HL-60 (cell line): Measurements from ENCODE around the gene FAM184B.

ENCODE experiments used
- DNase-seq, 2 experiments: peaks; one replicate each; pipeline ENCODE4 v3.0.0-alpha.2; 2010 to 2020; ENCODE audit warnings: low read depth in 1 of 2, low spot score in 1 of 2
- H3K27ac ChIP-seq: fragments of 250-450 bp; sonication (Bioruptor Pico); replicated peaks from 2 replicates; pipeline ENCODE4 v1.5.1; 2020; ENCODE audit warnings: mild to moderate bottlenecking, moderate library complexity
- H3K27me3 ChIP-seq: fragments of 250-450 bp; sonication (Bioruptor Pico); 2 replicates; pipeline ENCODE4 v1.5.1; 2021; ENCODE audit warnings: mild to moderate bottlenecking, moderate library complexity; ENCODE audit not compliant: insufficient read depth, poor library complexity, severe bottlenecking
- H3K4me3 ChIP-seq: replicated peaks from 2 replicates; pipeline ENCODE4 v1.5.1; 2011; ENCODE audit warnings: mild to moderate bottlenecking, control low read depth, low read length; ENCODE audit not compliant: insufficient read depth
- GABPA ChIP-seq: IDR thresholded peaks from 2 replicates; pipeline ENCODE4 v1.6.1; 2012; ENCODE audit warnings: low read depth
- POLR2AphosphoS5 ChIP-seq: IDR thresholded peaks from 2 replicates; pipeline ENCODE4 v1.6.1; 2012; ENCODE audit warnings: low read depth
- SPI1 ChIP-seq: IDR thresholded peaks from 2 replicates; pipeline ENCODE4 v1.6.1; 2012; ENCODE audit warnings: low read depth, mild to moderate bottlenecking, borderline replicate concordance
- TF ChIP-seq, protein P1 (sequence below): IDR thresholded peaks from 2 replicates; pipeline ENCODE4 v1.6.1; 2012; ENCODE audit warnings: low read depth; ENCODE audit not compliant: insufficient replicate concordance
- TF ChIP-seq, protein P2 (sequence below): IDR thresholded peaks from one replicate; pipeline ENCODE4 v1.5.1; 2011; ENCODE audit warnings: low read length, control low read depth, inconsistent platforms; ENCODE audit not compliant: insufficient read depth

The FAM184B gene

DNA sequence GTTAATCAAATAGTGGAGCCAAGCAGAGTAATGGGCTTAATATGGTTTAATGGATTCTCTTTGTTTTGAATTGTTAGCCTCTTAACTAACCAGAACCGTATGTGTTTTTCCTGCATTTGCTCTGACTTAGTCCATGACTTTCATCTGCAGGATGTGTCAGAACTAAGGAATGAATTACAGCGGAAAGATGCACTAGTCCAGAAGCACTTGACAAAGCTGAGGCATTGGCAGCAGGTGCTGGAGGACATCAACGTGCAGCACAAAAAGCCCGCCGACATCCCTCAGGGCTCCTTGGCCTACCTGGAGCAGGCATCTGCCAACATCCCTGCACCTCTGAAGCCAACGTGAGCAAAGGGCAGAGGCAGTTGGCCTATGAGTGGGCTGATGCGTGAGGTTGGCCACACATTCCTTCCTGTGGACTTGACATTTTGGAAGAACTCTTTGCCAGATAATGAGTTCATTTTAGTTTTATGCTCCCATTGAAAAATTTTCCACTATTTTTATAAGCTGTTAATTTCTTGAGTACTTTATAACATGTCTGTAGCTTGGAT lies 157.9 kb downstream of the FAM184B start:
- TF ChIP-seq POLR2AphosphoS5 = no peak
- TF ChIP-seq GABPA = no peak
- TF ChIP-seq, protein P1, sequence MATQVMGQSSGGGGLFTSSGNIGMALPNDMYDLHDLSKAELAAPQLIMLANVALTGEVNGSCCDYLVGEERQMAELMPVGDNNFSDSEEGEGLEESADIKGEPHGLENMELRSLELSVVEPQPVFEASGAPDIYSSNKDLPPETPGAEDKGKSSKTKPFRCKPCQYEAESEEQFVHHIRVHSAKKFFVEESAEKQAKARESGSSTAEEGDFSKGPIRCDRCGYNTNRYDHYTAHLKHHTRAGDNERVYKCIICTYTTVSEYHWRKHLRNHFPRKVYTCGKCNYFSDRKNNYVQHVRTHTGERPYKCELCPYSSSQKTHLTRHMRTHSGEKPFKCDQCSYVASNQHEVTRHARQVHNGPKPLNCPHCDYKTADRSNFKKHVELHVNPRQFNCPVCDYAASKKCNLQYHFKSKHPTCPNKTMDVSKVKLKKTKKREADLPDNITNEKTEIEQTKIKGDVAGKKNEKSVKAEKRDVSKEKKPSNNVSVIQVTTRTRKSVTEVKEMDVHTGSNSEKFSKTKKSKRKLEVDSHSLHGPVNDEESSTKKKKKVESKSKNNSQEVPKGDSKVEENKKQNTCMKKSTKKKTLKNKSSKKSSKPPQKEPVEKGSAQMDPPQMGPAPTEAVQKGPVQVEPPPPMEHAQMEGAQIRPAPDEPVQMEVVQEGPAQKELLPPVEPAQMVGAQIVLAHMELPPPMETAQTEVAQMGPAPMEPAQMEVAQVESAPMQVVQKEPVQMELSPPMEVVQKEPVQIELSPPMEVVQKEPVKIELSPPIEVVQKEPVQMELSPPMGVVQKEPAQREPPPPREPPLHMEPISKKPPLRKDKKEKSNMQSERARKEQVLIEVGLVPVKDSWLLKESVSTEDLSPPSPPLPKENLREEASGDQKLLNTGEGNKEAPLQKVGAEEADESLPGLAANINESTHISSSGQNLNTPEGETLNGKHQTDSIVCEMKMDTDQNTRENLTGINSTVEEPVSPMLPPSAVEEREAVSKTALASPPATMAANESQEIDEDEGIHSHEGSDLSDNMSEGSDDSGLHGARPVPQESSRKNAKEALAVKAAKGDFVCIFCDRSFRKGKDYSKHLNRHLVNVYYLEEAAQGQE = no peak
- no peak for TF ChIP-seq SPI1
- TF ChIP-seq, protein P2, sequence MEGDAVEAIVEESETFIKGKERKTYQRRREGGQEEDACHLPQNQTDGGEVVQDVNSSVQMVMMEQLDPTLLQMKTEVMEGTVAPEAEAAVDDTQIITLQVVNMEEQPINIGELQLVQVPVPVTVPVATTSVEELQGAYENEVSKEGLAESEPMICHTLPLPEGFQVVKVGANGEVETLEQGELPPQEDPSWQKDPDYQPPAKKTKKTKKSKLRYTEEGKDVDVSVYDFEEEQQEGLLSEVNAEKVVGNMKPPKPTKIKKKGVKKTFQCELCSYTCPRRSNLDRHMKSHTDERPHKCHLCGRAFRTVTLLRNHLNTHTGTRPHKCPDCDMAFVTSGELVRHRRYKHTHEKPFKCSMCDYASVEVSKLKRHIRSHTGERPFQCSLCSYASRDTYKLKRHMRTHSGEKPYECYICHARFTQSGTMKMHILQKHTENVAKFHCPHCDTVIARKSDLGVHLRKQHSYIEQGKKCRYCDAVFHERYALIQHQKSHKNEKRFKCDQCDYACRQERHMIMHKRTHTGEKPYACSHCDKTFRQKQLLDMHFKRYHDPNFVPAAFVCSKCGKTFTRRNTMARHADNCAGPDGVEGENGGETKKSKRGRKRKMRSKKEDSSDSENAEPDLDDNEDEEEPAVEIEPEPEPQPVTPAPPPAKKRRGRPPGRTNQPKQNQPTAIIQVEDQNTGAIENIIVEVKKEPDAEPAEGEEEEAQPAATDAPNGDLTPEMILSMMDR = no peak
- H3K4me3 ChIP-seq = no peak overlapping the region
- H3K27ac ChIP-seq = no peak overlapping the region
- H3K27me3 ChIP-seq = no peaks in the 10 kb centered on the region
- no peak for DNase-seq

DNA sequence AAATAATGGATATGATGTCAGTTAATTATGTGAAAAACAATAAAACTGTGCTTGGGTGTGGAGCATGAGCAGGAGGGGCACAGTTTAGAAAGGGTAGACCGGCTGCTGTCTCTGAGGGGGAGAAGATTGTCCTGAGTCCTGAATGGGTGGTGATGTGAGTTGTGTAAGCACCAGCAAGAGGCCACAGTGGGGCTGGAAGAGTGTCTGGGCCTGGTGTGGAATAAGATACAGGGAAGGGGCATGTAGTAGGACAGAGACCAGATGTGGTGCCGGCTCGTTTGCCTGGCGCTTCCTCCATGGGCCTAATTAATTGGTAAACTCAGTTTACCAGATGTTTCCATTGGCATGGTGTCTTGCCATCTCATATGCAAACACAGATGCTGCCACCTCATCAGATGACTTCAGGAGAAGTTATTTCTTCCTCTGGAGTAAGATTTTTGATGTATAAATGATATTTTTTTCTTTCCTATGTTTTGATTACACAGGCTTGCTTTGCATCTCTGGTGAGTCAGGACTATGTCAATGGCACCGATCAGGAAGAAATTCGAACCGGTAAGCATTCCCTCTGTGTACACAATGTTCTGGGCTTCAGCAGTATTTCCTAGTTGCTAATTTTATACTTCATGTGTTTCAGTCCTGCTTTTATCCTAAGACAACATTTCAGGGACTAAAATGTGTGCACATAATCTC lies 161.9 kb downstream of the FAM184B start:
- Histone ChIP-seq H3K27me3 (no peaks in the 10 kb centered on the region), H3K4me3 (no peak overlapping the region), H3K27ac (no peak overlapping the region)
- TF ChIP-seq GABPA = no peak
- no peak for TF ChIP-seq SPI1
- no peak for TF ChIP-seq POLR2AphosphoS5
- TF ChIP-seq, protein P1 = no peak
- TF ChIP-seq, protein P2 = no peak
- DNase-seq = no peak

DNA sequence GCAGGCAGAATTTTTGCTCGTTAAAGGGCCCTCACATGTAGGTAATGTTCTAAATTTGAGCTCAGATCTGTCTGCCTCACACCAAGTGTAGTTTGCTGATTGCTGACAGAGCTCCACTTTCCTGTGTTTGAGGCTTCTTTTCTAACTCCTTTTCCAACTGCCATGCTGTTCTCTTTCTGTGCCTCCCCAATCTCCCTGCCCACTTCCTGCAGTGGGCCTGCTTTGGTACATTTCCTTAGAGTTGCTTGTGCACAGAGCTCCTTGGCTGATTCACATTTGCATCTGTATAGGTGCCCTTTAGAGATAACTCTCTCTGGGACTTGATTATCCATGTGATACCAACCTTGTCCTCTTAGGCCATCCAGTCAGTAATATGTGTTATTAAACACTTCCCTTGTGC lies 162.5 kb downstream of the FAM184B start:
- H3K27ac ChIP-seq = no peak overlapping the region
- TF ChIP-seq POLR2AphosphoS5 (no peak), SPI1 (no peak), GABPA (no peak)
- TF ChIP-seq, protein P1 = no peak
- TF ChIP-seq, protein P2 = no peak
- H3K27me3 ChIP-seq = no peaks in the 10 kb centered on the region
- no peak overlapping the region for H3K4me3 ChIP-seq
- no peak for DNase-seq
